NCI-H460 (cell line): Measurements from ENCODE around the gene CSDE1. TPM values are rescaled to one million over a fixed set of nuclear protein-coding genes. Genes with fewer than 3 reads are reported as not detected.
A peak's percentile ranks its signal among the peaks of the same experiment; 100 is the strongest.

Experiments
- DNase-seq: peaks from one replicate; pipeline ENCODE4 v3.0.0-alpha.2; 2016; ENCODE audit warnings: low read depth; ENCODE audit errors: extremely low read depth
- total RNA-seq: library from RNA; depleted of rRNA; stranded (reverse); fragments of >200 nt; shearing (Covaris generic); gene quantifications from 2 replicates; pipeline ENCODE4 v1.2.3, GENCODE V29; 2014

CSDE1 gene
- total RNA-seq, 1 experiment from 2014 or later, result 328 TPM

GRCh38 chr1:114750780-114751179 lies 7.0 kb downstream of the CSDE1 start:
- no peak for DNase-seq

GRCh38 chr1:114749835-114750234 lies 7.9 kb downstream of the CSDE1 start:
- DNase-seq, result no peak

DNA sequence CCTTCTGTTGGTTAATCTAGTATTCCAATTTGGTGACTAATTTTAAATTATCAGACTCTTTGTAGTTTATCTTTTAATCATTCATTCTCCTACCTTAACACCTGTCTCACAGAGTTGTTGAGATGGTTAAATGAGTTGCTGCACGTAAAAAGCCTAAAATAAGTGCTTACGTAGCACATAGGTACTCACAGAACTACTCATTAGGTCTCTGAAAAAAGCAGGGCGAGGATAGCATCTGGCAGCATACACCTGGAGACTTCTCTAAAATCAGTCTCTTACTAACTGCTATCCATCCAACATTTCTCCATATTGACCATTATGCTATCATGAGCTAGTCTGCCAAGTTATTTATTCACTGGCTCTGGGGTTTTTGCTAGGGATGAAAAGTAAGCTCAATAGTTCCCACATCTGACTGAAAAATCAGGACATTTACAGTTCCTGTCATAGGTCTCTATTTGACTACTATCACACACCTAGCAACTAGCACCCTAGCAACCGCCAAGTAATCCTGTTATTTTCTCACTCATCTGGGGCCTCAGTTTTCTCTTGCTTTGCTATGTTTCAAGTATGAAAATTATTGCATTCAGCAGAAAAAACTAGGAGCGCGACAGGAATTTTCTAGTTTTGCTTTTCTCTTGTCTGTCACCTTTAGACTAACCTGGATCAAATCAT lies 11.2 kb downstream of the CSDE1 start:
- no peak for DNase-seq

GRCh38 chr1:114745291-114745690 lies 12.5 kb downstream of the CSDE1 start:
- no peak for DNase-seq

DNA sequence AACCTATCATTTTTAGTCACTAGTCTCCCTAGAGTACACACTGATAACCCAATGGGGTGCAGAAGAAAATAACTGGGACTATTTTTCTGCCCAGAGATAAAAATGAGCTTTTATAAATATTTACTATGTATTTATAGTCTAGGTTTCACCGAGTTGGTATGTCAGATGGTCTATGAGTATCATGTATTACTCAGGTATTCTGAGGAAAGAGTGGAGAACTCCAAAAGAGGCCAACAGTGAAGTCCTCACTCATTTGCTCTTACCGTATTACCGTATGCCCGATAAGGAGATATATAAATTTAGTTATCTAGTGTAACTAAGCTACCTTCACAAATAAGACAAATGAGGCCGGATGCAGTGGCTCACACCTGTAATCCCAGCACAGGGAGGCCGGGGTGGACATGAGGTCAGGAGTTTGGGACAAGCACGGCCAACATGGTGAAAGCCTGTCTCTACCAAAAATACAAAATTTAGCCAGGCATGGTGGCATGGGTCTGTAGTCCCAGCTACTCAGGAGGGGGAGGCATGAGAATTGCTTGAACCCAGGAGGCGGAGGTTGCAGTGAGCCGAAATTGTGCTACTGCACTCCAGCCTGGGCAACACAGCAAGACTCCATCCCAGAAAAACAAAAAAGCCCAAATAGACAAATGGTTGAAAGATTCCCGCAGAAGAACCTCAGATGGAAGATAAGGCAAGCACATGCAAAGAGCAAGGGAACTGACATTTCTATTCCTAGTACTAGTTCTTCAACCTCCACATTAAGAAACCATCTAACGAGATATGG lies 15.6 kb downstream of the CSDE1 start:
- no peak for DNase-seq

DNA sequence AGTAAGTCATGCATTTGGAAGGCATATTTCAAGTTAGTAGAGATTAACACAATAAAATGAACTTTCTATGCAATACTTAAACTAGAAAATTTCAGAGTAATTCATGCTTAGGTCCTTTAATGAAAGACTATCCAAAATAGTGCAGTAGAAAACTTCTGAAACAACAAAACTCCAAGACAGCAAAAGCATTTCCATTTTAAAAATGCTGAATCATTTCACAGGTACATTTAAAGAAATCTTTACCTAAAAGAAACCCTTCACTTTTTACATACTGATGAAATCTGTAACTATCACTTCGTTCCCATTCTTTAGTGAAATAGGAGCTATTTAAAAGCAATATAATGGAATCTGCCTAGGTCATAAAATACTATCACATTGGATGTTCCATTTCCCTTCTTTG lies 17.5 kb downstream of the CSDE1 start:
- no peak for DNase-seq

GRCh38 chr1:114737314-114737849 lies 20.4 kb downstream of the CSDE1 start:
- no peak for DNase-seq

DNA sequence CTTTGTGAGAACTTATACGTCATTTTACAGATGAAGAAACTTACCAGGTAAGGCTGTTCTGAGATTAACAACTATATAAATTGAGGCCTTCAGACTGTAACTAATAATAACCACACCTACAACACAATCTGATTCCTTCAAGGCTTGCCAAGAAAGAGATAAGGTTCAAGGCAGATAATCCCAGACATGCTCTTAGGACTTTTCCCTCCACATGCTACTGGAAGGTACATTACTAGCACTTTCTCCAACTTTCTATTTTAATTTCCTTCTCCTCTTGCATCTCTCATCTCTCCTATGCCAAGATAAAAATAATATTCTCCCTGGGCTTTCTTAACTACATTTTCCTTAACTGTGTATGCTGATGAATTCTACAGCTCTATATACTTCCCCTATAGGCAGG lies 22.3 kb downstream of the CSDE1 start:
- DNase-seq, result no peak

DNA sequence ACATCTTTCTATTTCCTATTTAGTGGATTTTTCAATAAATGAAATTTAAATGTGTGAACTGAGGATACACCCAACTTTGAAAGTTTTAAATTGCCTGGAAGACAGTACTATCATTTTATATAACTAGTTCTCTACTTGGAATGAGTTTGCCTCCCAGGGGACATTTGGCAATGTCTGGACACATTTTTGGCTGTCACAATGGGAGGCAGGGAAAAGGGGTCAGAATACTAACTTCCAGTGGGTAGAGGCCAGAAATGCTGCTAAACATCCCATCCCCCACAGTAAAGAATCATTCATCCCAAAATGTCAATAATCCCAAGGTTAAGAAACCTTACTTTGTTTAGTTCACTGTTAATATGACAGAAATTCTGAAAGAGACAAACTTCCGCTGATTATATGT lies 28.0 kb downstream of the CSDE1 start:
- DNase-seq, result no peak

- no peak for DNase-seq
These were observed 29.2 kb downstream of the CSDE1 start for GRCh38 chr1:114728553-114728952.

DNA sequence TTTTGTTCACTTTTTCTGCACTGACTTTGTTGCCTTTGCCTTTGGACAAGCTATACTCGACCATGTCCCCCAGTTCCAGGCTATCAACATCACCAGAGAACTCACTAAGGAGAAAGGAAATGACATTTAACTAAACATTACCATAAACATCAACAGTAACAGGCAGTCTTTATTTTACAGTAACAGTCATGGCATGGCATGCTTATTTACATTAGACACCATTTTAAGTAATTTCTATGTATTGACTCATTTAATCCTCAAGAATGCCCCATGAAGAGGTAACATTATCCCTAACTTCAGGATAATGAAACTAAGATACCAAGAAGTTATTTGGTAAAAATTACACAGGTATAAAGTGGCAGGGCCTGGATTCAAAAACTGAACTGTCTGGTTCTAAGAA lies 32.6 kb downstream of the CSDE1 start:
- no peak for DNase-seq

DNA sequence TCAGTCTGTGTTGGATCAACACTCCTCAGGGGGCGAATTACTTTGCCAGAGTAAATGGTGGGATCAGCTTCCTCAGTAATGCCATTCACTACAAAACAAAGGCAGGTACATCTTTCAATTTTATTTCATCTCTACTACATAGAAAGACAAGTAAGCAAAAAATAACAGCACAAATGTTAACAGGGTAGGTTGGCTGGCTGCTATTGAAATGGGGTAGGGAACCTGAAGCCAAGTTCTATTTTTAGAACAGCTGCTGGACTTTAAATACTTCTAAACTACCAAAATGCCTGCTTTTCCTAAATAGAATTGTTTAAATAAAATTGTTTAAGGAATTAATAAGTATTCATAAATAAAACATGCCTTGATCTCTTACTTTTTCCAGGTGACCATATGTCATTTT lies 33.9 kb downstream of the CSDE1 start:
- DNase-seq, result no peak

GRCh38 chr1:114723457-114723856 lies 34.3 kb downstream of the CSDE1 start:
- DNase-seq, result no peak

- no peak for DNase-seq
These were observed 37.3 kb downstream of the CSDE1 start for GRCh38 chr1:114720492-114720891.

GRCh38 chr1:114719424-114719787 lies 38.4 kb downstream of the CSDE1 start:
- DNase-seq, result no peak

GRCh38 chr1:114718661-114719423 lies 38.9 kb downstream of the CSDE1 start:
- no peak for DNase-seq

GRCh38 chr1:114716304-114717170 lies 41.2 kb downstream of the CSDE1 start, which contains the start of gene NRAS:
NRAS (minus strand) TSS chr1:114716771; CDS start chr1:114716160, 611 bp downstream.
- peak; percentile 78 for DNase-seq

GRCh38 chr1:114715952-114716303 lies 41.9 kb downstream of the CSDE1 start:
- no peak for DNase-seq

- no peak for DNase-seq
These were observed 44.8 kb downstream of the CSDE1 start for GRCh38 chr1:114712977-114713376.

DNA sequence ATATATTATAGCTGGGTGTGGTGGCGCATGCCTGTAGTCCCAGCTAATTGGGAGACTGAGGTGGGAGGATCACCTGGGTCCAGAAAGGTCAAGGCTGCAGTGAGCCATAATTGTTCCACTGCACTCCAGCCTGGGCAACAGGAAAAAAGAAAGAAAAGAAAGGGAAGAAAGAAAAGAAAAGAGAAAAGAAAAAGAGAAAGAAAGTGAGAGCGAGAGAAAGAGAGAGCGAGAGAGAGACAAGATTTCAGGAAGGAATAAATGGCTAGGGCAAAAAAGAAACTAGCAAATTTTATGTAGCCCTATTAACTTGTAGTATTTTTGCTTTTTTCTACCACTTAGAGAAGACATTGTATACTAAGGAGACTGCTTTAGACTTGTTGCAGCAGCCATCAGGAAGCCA lies 47.4 kb downstream of the CSDE1 start:
- DNase-seq, result no peak
